AG20443 (cell line): ENCODE results near the gene DPPA5.
A peak's percentile ranks its signal among the peaks of the same experiment; 100 is the strongest.
"Not testable (repeated sequence)": the region's sequence is repeated elsewhere in the genome, so short reads cannot be mapped to it uniquely, and the experiment has no call there.

ENCODE experiments used
- DNase-seq: peaks from one replicate; pipeline ENCODE4 v3.0.0; 2012; ENCODE audit warnings: low spot score, mixed read lengths

DPPA5 gene

DNA sequence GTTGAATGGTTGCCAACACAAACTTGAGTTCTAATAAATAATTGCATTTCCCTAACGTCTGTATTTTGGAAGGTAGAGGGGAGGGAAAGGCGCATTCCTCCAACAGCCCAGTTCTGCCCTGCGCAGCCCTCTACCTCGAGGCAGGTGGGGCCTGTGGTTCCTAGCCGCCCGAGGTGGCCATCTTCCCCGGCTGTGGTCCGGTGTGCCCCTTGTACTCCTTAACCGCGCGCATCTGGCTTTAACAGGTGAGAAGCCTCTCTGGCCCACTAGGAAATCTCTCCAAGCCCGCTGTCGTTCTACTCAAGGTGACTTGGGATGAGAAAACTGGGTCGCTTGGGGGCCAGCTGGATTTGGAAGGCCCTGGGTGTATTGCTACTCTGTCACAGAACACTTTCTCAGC is 10.0 kb upstream of the DPPA5 start:
- DNase-seq: no peak

DNA sequence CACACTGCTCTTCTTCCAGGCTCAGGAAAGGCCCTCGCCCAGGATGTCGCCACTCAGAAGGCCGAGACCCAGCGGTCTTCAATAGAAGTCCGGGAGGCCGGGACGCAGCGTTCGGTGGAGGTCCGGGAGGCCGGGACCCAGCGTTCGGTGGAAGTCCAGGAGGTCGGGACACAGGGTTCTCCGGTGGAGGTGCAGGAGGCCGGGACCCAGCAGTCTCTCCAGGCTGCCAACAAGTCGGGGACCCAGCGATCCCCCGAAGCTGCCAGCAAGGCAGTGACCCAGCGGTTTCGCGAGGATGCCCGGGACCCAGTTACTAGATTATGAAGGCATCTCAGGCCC is 9.4 kb upstream of the DPPA5 start:
- DNase-seq: no peak

DNA sequence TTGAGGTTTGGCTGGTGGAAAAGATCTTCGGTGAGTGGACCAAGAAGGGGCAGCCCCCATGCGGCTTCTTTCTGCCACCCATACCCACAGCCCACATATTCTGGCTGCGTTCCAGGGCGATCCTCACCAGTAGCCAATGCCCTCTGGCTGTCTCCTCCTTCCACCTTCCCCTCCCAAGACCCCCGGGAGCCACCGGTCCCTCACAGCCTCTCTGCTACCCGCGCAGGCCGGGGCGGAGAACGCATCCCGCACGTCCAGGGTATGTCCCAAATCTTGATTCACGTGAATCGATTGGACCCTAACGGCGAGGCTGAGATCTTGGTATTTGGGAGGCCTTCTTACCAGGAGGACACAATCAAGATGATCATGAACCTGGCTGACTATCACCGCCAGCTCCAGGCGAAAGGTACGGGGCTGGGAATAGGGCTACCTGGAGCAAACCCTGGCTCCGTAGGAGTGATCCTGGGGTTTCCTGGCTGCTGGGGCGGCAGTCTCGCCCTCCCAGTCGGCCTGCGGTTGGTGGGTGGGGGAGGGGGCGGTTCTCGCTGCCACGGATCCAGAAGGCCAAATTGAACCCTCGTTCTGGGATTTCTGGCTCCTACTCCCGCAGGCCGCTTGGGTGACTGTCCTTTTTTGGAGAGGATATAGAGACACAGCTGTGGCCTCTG is 8.9 kb upstream of the DPPA5 start:
- no peak for DNase-seq

DNA sequence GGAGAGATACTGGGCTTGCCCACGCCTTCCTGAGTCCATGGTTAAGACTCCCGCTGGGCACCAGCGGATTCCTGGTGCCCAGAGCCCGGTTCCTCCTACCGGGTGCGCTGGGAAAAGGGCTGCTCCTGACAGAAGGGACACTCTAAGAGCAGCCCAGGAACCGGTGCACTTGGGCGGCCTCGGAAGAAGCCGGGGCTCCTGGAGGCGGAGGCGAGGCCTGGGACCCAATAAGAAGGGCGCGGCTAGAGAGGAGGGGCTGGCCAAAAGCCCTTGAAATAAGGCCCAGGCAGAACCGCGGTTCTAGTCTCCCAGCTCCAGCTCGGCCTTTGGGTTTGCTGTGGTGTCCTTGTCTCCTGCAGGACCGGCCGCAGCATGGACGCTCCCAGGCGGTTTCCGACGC is 8.3 kb upstream of the DPPA5 start, which contains the start of gene KHDC3L:
Gene KHDC3L, plus strand, starts transcription at position 301 of the 400 bp plus-strand sequence. Its CDS starts 72 bp downstream, at position 373.
- no peak for DNase-seq

DNA sequence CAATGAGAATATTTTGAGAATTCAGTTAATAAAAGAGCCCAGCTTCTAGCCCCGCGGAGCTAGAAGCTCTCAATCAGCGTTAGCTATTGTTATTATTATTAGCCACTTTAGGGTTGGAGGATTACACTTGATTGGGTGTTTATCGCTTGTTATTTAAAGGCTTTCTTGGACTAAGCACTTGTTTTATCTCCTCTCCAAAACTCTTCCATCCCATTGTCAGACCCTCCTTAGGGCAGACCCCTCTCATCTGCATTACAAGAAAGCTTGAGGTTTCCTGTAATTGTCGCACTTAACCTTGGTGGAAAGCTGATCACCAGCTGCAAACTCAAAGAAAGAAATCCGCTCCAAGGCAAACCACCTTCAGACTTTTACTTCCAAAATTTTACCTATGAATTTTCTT is 4.8 kb downstream of the DPPA5 start:
- no peak for DNase-seq

DNA sequence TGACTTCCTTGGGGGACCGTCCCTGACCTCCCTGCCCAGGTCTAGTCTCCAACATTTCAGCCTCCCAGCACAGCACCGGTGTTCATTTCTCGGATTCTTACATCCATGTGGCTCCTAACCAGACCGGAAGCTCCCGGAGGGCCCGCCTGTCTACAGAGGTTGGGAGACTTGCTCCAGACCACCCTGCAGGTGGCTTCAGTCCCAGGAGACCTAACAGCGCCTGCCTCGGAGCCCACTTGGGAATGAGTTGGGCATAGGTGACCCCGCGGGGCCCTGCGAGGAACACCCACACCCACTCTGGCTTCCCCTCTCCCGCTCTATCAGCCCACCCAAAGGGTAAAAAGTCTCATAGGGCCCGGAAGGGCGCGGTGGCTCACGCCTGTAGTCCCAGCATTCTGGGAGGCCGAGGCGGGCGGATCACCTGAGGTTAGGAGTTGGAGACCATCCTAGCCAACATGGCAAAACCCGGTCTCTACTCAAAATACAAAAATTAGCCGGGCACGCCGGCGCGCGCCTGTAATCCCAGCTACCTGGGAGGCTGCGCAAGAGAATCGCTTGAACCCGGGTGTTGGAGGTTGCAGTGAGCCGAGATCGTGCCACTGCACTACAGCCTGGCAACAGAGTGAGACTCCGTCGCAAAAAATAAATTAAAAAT is 5.4 kb downstream of the DPPA5 start:
- DNase-seq: no peak

DNA sequence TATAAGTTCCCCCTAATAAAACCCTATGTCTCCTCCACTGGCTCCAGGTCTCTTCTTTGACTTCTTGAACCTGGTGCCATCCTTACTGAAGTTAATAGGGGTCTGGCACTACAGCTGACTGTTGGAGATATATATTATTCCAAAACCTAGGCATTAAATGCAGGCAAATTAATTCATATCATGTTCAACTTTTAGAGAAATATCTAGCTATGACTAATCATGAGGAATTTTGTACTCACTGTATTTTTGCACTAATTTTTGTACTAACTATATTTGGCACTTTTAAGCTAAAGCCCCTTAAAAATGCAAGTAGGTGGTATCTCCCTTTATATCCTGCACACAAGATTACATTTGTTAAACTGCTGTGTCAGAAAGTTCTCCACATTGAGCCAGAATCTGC is 10.9 kb downstream of the DPPA5 start:
- no peak for DNase-seq

DNA sequence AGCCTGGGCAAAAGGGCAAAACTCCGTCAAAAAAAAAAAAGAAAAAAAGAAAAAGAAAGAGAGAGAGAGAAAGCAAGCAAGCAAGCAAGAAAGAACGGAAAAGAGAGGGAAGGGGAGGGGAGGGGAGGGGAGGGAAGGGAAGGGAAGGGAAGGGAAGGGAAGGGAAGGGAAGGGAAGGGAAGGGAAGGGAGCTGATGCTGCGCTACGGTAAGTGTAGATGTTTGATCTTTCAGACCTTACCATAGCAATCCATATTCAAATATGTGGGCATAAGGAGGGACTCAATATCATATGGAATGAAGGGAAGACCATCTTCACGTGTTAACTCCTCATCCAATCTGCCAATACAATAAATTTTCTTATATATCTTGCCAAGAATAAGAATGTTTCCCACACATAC is 11.9 kb downstream of the DPPA5 start:
- DNase-seq: no peak

DNA sequence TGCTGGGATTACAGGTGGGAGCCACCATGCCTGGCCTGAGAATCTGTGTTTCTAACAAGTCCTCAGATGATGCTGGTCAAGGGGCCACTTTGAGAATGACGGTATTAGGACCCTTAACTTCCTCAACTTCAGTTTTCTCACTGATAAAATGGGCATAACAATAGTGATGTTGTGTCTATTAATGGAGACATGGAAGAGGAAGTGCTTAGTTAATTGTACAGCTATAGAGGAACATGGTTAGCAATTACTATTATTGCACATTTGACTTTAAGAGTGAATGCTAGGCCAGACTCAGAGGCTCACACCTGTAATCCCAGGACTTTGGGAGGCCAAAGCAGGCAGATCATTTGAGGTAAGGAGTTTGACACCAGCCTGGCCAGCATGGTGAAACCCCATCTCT is 12.7 kb downstream of the DPPA5 start:
- no peak for DNase-seq

DNA sequence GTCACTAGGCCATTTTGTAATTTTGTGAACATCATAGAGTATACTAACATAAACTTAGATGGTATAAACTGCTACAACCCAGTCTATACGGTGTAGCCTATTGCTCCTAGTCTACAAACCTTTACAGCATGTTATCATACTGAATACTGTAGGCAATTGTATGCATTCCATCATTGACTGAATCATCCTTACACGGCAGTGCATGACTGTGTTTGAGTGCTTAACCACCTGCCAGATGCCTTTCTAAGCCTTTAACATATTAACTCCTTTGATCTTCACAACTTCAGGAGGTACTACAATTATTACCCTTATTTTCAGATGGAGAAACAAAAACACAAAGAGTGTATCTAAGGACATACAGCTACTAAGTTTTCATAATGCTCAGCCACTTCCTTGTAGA is 14.0 kb downstream of the DPPA5 start:
- no peak for DNase-seq

DNA sequence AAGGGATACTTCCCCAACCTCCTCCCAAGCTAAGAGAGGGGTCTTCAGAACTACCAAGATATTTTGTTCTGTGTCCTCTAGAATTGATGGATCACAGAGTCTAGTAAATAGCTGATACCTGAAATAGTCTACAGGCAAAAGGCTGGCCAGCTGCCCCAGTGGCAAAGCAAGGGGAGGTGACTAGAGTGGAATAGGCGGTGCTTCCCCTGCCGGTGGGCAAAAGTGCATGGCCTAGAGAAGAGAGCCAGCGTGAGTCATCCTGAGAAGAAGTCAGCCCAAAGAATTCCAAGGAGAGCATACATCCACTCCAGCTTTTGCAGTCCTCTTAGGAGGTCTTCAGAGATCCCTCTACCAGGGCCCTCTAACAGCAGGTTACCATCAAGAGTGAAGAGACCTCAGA is 14.7 kb downstream of the DPPA5 start:
- no peak for DNase-seq

DNA sequence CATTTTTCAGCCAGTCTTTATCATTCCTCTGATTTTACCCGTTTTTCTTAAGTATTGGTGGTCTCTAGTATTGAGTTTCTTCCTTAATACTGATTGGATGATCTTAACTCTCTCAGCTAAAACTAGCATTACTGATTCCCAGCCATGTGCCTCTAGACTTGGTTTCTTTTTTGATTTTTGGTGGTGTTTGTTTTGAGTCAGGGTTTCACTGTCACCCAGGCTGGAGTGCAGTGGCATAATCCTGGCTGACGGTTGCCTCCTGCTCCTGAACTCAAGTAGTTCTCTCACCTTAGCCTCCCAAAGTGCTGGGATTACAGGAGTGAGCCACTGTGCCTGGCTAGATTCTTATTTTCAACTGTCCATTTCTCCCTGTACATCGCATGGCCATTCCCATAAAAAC is 24.9 kb downstream of the DPPA5 start:
- no peak for DNase-seq

DNA sequence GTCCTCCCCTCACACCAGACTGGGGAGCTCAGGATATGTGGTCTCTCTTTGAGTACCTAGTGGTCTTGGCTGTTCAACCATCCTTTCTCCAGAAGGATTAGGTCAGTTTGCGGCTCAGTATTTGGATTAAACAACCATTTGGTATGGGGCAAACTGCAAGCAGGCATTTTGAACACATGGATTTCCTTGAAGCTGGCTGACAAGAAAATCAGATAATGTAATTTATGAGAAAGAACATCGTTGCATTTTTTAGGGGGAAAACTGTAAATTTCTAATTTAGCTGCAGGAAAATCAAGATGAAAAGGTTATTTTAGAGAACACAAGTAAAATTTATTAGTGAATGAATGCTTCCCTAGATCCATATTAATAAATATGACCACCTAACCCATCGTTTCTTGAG is 25.3 kb downstream of the DPPA5 start:
- no peak for DNase-seq

DNA sequence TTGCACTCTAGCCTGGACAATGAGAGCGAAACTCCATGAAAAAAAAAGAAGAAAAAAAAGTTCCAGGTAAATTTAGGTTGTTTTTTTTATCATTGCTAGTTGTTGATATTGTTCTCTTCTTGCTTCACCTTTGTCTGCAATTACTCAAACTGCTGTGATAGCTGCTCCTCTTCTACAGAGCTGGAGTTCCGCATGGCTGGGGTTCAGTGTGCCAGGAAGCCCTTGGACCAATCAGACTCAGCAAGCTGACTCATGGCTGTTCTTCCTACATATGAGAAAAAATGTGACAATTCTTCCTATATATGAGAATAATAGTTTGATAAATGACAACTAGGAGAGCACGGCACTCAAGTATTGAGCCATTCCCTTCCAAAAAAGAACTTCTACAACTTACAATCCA is 28.4 kb downstream of the DPPA5 start:
- DNase-seq: no peak

DNA sequence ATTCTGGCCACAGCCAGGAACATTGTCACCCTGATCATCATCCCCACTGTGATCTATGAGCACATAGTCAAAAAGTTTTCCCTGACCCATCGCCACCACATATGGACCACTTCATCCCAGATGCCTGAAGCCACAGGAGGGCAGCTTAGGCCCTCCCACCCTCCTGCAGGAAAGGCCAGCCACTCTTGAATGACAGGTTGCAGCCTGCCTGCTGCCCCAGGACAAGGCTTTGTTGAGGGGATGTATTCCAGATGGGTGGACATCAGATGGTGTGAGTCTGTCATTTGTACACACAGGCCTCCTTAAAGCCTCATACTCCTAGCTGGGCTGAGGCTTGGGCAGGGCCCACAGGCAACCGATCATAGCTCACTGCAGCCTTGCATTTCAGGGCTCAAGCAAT is 30.8 kb downstream of the DPPA5 start:
- DNase-seq: no peak

DNA sequence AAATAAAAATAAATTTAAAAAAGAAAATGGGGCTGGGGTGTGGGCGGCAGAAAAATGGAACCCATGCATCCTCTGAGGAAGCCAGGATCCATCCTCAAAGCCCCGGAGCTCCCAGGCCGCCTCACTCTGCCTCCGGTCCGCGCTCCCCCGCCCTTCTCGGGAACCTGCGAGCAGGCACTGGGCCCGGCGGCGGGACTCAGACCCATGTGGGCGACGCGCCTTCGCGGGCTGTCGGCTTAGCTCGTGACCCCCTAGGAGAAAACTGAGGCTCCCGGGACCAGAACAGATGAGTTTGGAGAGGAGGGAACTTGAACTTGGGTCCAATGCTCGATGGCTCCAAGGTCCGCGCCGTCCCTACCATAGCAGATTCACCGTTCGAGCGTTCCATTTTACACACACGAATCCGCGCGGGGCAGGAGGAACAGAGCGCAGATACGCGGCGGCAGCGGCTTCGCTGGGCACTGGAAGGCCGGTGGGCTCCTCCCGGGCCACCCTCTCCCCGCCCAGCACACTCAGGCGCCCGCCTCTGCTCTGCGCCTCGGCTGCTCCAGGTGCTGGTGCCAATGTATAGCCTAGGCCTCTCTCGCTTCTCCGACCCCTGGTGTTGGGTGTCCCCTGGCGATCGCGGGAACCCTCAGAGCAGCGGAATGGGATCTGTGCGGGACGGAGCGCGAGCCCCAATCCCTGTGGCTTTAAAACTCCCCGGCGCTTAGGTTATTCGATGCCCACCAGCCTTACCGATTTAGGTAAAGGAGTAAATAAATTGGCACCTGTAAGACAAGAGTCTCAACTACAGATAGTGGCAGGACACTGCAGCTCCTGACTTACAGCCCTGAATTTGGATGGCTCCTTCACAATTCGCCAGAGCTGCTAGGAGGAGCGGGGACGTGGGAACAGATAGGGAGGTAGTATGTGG is 39.2 kb downstream of the DPPA5 start:
- DNase-seq: peak; percentile 21

DNA sequence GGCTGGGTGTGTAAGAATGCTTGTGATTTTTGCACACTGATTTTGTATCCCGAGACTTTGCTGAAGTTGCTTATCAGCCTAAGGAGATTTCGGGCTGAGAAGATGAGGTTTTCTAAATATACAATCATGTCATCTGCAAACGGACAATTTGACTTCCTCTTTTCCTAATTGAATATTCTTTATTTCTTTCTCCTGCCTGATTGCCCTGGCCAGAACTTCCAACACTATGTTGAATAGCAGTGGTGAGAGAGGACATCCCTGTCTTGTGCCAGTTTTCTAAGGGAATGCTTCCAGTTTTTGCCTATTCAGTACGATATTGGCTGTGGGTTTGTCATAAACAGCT is 43.6 kb downstream of the DPPA5 start:
- not testable (repeated sequence) for DNase-seq

DNA sequence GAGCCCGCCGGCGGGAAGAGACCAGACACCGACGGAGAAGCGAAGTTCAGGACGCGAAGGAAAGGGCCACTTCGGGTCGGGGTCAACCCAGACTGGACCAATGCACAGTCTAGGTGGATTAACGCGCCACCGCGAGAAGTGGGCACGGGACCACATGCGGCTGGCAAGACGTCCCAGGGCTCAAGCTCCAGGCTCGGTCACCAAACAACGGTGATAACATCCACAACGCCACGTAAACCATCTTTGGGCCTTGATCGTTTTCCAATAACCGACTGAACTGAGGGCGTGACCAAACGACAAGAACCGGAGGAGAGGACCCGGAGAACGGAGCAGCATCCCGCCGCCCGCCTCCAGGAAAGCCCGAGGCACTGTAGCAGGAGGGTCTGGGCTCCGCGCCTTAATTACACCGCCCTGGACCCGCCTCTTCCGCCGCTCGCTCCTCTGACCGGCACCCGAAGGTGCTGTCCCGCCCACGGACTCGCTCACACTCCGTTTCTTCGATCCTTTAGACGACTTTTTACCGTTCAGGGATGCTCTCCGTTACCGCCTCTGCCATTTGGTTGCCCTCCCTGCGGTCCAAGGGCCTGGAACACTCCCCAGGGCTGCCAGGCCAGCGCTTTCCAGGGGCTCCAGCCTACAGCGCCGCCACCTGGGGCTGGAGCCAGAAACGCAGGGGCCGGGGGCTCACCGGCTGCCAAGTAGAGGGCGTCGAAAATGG is 44.1 kb downstream of the DPPA5 start:
- peak; percentile 87 for DNase-seq

DNA sequence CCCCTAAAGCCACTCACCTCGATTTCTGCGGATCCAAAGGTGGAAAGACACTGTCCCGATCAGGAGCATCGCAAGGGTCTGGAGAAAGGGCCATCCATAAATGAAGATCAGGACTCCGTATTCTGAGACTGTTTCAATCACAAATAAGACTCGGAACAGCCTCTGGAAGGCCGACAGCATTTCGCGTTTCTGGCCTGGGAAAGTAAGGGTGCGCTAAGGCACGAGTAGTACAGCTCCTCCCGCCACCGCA is 44.6 kb downstream of the DPPA5 start:
- DNase-seq: no peak

DNA sequence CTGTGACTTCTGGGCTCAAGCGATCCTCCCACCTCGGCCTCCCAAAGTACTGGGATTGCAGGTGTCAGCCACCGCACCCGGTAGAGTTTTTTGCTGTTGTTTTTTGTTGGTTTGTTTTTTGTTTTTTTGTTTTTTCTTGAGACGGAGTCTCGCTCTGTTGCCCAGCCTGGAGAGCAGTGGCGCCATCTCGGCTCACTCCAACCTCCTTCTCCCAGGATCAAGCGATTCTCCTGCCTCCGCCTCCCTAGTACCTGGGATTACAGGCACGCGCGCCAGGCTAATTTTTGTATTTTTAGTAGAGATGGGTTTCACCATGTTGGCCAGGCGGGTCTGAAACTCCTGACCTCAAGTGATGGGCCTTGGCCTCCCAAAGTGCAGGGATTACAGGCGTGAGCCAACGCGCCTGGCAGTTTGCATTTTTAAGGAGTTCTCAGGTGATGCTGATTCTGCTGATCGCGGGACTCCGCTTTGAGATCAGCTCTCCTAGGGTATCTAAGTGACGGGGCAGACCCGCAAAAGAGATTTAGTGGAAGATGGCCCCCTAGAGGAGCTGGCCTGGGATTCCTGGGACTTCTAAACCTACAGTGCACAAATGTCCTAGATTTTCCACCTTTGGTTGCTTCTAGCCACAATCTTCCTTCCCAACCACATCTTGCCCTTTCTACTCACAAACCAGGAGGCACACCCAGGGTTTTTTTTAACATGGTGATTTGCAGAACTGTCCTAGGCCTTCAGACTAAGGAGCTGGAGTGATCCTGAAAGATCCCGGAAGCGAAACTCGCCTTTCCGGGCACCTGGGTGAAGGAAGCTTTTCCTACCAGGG is 45.2 kb downstream of the DPPA5 start:
- peak; percentile 13 for DNase-seq

DNA sequence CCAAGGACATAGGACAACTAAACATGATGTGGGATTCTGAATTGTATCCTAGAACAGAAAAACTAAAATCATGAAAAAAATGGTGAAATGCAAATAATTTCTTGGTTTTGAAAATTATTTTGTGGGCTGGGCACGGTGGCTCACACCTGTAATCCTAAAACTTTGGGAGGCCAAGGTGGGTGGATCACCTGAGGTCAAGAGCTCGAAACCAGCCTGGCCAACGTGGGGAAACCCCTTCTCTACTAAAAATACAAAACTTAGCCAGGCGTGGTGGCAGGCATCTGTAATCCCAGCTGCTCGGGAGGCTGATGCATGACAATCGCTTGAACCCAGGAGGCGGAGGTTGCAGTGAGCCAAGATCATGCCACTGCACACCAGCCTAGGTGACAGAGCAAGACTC is 50.3 kb downstream of the DPPA5 start:
- not testable (repeated sequence) for DNase-seq
